GM18507 (cell line): Measurements from ENCODE around the gene NAT9.

ENCODE experiments used
- DNase-seq: peaks from one replicate; pipeline ENCODE4 v3.0.0; 2011; ENCODE audit warnings: low read depth; ENCODE audit not compliant: insufficient read length; ENCODE audit errors: extremely low spot score
- FAIRE-seq: peaks from 2 replicates; lab custom pipeline; 2011; peaks lifted over from hg19 to GRCh38; lab: Jason Lieb, UNC

Gene NAT9

GRCh38 chr17:74768069-74768762 is 7.9 kb downstream of the NAT9 start:
- DNase-seq (no peak), FAIRE-seq (no peak)

- FAIRE-seq (no peak), DNase-seq (no peak)
Observed at GRCh38 chr17:74767111-74767516, 9.0 kb downstream of the NAT9 start.

GRCh38 chr17:74766413-74766812 is 9.7 kb downstream of the NAT9 start:
- no peak for FAIRE-seq

GRCh38 chr17:74764751-74765286 is 11.3 kb downstream of the NAT9 start:
- no peak for DNase-seq
- FAIRE-seq, result no peak

More at GRCh38 chr17:74766413-74766812, 9.7 kb downstream of the NAT9 start:
- no peak for DNase-seq

GRCh38 chr17:74763565-74764387 is 12.4 kb downstream of the NAT9 start:
- no peak for DNase-seq

DNA sequence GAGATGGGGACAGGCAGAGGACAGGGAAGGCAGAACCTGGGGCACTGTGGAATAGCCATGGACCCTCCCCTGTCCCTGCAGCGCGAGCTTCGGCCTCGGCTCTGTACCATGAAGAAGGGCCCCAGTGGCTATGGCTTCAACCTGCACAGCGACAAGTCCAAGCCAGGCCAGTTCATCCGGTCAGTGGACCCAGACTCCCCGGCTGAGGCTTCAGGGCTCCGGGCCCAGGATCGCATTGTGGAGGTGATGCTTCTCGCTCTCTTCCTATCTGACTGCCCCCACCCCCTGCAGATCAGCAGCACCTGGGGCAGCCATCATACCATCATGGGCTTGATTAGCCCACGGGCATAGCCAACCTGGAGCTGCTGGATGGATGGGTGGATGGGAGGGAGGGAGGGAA is 14.2 kb downstream of the NAT9 start:
- FAIRE-seq (no peak), DNase-seq (no peak)

More at GRCh38 chr17:74763565-74764387, 12.4 kb downstream of the NAT9 start:
- FAIRE-seq, result no peak

GRCh38 chr17:74761419-74761818 is 14.7 kb downstream of the NAT9 start:
- FAIRE-seq, result no peak
- no peak for DNase-seq

GRCh38 chr17:74760404-74761105 is 15.6 kb downstream of the NAT9 start:
- no peak for FAIRE-seq
- no peak for DNase-seq

DNA sequence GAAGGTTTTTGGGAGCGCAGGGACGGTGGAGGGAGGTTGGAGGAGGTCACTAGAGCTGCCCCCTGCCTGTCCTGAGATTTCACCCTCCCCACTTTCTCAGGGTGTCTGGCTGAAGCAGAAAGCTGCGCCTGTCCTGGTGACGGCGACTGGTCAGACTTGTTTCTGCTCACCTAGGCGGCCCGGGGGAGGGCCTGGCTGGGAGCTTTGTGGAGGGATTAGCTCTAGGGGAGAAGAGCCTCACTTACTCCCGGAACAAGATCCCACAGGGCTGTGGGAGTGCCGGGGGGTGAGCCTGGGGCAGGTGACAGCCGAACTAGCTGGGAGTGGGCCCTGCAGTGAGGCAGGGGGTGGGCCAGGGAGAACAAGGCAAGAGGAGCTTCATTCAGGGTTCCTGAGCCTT is 16.2 kb downstream of the NAT9 start:
- no peak for FAIRE-seq

GRCh38 chr17:74759243-74759801 is 16.8 kb downstream of the NAT9 start:
- DNase-seq, result no peak
- FAIRE-seq, result peak; percentile 92

More for the DNA sequence above, 16.2 kb downstream of the NAT9 start:
- no peak for DNase-seq

DNA sequence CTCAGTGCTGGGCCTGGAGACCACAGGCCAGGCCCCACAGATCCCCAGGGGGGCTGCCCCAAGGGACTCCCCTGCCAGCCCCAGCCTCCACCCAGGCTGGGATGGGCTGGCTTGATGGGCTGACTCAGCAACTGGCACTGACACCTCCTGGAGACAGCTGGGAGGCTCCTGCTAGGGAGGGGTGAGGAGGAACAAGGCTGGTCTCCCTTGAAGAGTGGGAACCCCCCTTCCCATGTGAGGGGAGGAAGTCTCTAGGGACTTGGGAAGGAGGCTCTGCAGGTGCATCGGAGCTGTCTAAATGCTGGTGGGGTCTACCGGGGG is 17.3 kb downstream of the NAT9 start:
- FAIRE-seq (no peak), DNase-seq (no peak)

- DNase-seq, result no peak
- FAIRE-seq, result no peak
Observed at GRCh38 chr17:74757931-74758847, 18.0 kb downstream of the NAT9 start.

- DNase-seq (no peak), FAIRE-seq (no peak)
Observed at GRCh38 chr17:74757502-74757901, 18.6 kb downstream of the NAT9 start.

DNA sequence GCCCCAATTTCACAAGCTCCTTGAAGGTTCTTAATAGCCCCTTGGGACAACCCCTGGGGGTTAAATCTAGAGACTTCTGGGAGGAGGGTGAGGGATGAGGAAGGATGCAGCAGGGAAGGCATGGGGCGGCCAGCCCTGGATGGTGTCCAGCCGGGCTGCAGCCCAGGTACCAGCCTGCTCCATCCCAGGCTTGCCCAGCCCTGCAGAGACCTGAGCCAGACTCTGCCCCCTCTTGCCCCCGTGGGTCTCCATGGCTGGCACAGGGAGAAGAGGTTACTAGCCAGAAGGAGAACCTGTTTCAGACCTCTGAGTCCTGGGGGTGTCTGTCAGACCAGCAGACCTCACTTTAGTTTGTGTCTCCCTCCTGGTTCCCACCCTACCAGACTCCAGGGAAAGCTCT is 19.3 kb downstream of the NAT9 start:
- FAIRE-seq, result no peak

GRCh38 chr17:74755533-74755932 is 20.6 kb downstream of the NAT9 start:
- DNase-seq (no peak), FAIRE-seq (no peak)

More for the DNA sequence above, 19.3 kb downstream of the NAT9 start:
- no peak for DNase-seq

- no peak for DNase-seq
- FAIRE-seq, result no peak
Observed at GRCh38 chr17:74754832-74755231, 21.3 kb downstream of the NAT9 start.

DNA sequence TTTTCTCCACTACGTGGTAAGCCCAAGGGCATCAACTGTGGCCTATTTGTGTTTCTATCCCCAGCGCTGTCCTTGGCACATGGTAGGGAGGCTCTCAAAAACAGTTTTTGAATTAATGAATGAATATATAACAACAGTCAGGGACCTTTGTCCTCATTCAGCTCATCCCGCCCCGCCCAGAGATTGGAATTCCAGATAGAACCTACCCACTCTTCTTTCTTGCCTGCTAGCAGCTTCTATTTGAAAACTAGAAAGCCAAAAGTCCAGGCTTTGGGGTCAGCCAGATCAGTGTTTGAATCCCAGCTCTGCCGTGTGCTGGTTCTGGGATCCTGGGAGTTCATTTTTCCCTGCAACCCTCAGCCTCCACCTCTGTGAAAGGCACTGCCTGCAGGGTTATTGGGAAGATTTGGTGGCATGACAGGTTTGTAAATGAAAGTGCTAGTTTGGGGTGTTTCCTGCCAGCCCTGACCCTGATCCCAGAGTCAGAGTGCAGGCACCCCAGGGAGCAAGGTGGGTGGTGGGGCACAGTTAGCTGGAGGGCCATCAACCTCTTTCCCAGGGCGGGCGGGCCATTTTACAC is 23.2 kb downstream of the NAT9 start:
- FAIRE-seq, result no peak
- no peak for DNase-seq

DNA sequence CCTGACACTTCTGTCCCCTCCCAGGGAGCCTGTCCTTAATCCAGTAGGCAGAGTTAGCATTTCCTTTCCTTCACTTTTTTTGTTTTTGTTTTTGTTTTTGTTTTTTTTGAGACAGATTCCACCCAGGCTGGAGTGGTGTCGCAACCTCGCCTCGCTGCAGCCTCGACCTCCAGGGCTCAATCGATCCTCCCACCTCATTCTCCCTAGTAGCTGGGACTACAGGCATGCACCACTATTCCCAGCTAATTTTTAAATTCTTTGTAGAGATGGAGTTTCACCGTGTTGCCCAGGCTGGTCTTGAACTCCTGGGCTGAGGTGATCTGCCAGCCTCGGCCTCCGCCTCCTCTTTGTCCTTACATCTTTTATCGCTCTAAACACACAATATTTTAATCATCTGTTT is 23.7 kb downstream of the NAT9 start:
- no peak for FAIRE-seq

More for the DNA sequence above, 23.7 kb downstream of the NAT9 start:
- DNase-seq, result no peak
